ENCODE results near the gene NR1H2.
A peak's percentile ranks its signal among the peaks of the same experiment; 100 is the strongest.
"Not testable (repeated sequence)": the region's sequence is repeated elsewhere in the genome, so short reads cannot be mapped to it uniquely, and the experiment has no call there.

NR1H2 gene

GRCh38 chr19:50347089-50347581 is 29.1 kb upstream of the NR1H2 start:
- not testable (repeated sequence) for DNase-seq

GRCh38 chr19:50349277-50350057 is 26.8 kb upstream of the NR1H2 start:
- no peak for DNase-seq

- DNase-seq, result no peak
Measured at GRCh38 chr19:50352242-50352641, 24.0 kb upstream of the NR1H2 start.

GRCh38 chr19:50353487-50353880 is 22.8 kb upstream of the NR1H2 start:
- DNase-seq, result not testable (repeated sequence)

- DNase-seq, result no peak
Measured at GRCh38 chr19:50356691-50357177, 19.5 kb upstream of the NR1H2 start.

GRCh38 chr19:50357178-50358100 is 18.8 kb upstream of the NR1H2 start:
- peak; percentile 81 for DNase-seq

- DNase-seq, result peak; percentile 83
Measured at GRCh38 chr19:50358483-50359327, 17.6 kb upstream of the NR1H2 start.

- no peak for DNase-seq
Measured at GRCh38 chr19:50359328-50359818, 16.9 kb upstream of the NR1H2 start.

- peak; percentile 33 for DNase-seq
Measured at GRCh38 chr19:50361290-50362029, 14.8 kb upstream of the NR1H2 start.

GRCh38 chr19:50362030-50362412 is 14.2 kb upstream of the NR1H2 start:
- DNase-seq, result no peak

- no peak for DNase-seq
Measured at GRCh38 chr19:50362656-50363424, 13.4 kb upstream of the NR1H2 start.

- DNase-seq, result no peak
Measured at GRCh38 chr19:50365434-50366306, 10.6 kb upstream of the NR1H2 start, which contains the start of gene NAPSA. Gene NAPSA, minus strand, starts transcription at chr19:50365639. Its CDS starts 18 bp downstream, at chr19:50365621.

GRCh38 chr19:50368649-50369570 is 7.3 kb upstream of the NR1H2 start:
- peak; percentile 94 for DNase-seq

- no peak for DNase-seq
Measured at GRCh38 chr19:50371914-50372475, 4.3 kb upstream of the NR1H2 start.

- DNase-seq, result peak; percentile 77
Measured at GRCh38 chr19:50377051-50377461, 799 bp downstream of the NR1H2 start.

- peak; percentile 76 for DNase-seq
Measured at GRCh38 chr19:50377517-50377916, 1.3 kb downstream of the NR1H2 start.

GRCh38 chr19:50378169-50378862 is 2.1 kb downstream of the NR1H2 start:
- DNase-seq, result no peak

GRCh38 chr19:50378863-50379236 is 2.6 kb downstream of the NR1H2 start:
- no peak for DNase-seq
